H1 (cell line): Measurements from ENCODE around the gene FSIP1. TPM values are rescaled to one million over a fixed set of nuclear protein-coding genes. Genes with fewer than 3 reads are reported as not detected.

ENCODE experiments used
- CTCF ChIA-PET: fragments of 300-600 bp; sonication (Branson Sonifier 250); formaldehyde crosslinking; loops from one replicate; lab custom pipeline; 2021; ENCODE audit not compliant: partially characterized antibody; lab: Charles Lee
- POLR2A ChIA-PET: fragments of 300-600 bp; sonication (Branson Sonifier 250); formaldehyde crosslinking; loops from one replicate; lab custom pipeline; 2021; ENCODE audit warnings: inconsistent platforms; ENCODE audit not compliant: partially characterized antibody; lab: Charles Lee
- DNase-seq, 2 experiments: peaks; one replicate each; pipeline versions ENCODE4 v3.0.0 to v3.0.0-alpha.2; 2010 to 2022; ENCODE audit warnings: low spot score in 2 of 2, low read depth in 1 of 2, mixed read lengths in 1 of 2
- FAIRE-seq: peaks from 2 replicates; lab custom pipeline; 2011; peaks lifted over from hg19 to GRCh38; lab: Jason Lieb, UNC
- H2AFZ ChIP-seq: 2 replicates; pipeline ENCODE4 v1.8.1; 2012; ENCODE audit warnings: low read length, inconsistent platforms
- H2AK5ac ChIP-seq: 2 replicates; pipeline ENCODE4 v1.6.1; 2013; ENCODE audit warnings: low read depth, low read length
- H2BK120ac ChIP-seq: replicated peaks from 2 replicates; pipeline ENCODE3; 2013; ENCODE audit warnings: low read depth, low read length, inconsistent platforms
- H2BK12ac ChIP-seq: 2 replicates; pipeline ENCODE4 v1.6.1; 2013; ENCODE audit warnings: low read depth, low read length
- H2BK15ac ChIP-seq: 2 replicates; pipeline ENCODE4 v1.6.1; 2013; ENCODE audit warnings: low read length
- H2BK20ac ChIP-seq: 2 replicates; pipeline ENCODE4 v1.6.1; 2013; ENCODE audit warnings: low read length
- H2BK5ac ChIP-seq: 2 replicates; pipeline ENCODE4 v1.6.1; 2013; ENCODE audit warnings: low read depth, low read length
- H3K14ac ChIP-seq: 2 replicates; pipeline ENCODE4 v1.6.1; 2013; ENCODE audit warnings: inconsistent platforms; ENCODE audit not compliant: insufficient read length
- H3K18ac ChIP-seq: 2 replicates; pipeline ENCODE4 v1.6.1; 2013; ENCODE audit warnings: low read length; ENCODE audit errors: extremely low read depth
- H3K23ac ChIP-seq: 2 replicates; pipeline ENCODE4 v1.6.1; 2013; ENCODE audit warnings: inconsistent platforms; ENCODE audit not compliant: insufficient read length
- H3K23me2 ChIP-seq: 2 replicates; pipeline ENCODE4 v1.6.1; 2013; ENCODE audit warnings: low read depth, low read length
- H3K27ac ChIP-seq: 2 replicates; pipeline ENCODE4 v1.6.1; 2011; ENCODE audit warnings: low read depth, low read length, inconsistent platforms
- H3K27me3 ChIP-seq, 4 experiments: replicated peaks in 1 of 4; 1 replicate in 1 of 4; 2 replicates in 3 of 4; pipeline versions ENCODE4 v1.6.1 to v1.8.1; 2011 to 2013; ENCODE audit warnings: low read length in 3 of 4, mild to moderate bottlenecking in 3 of 4, inconsistent platforms in 2 of 4, mixed read lengths in 2 of 4, moderate library complexity in 1 of 4; ENCODE audit not compliant: control insufficient read depth in 3 of 4, insufficient read depth in 3 of 4; ENCODE audit errors: extremely low read depth in 1 of 4
- H3K36me3 ChIP-seq, 4 experiments: 2 replicates each; pipeline versions ENCODE4 v1.6.1 to v1.8.1; 2011 to 2013; ENCODE audit warnings: mild to moderate bottlenecking in 4 of 4, low read length in 3 of 4, moderate library complexity in 2 of 4, control low read depth in 1 of 4, inconsistent platforms in 1 of 4; ENCODE audit not compliant: insufficient read depth in 4 of 4, control insufficient read depth in 2 of 4
- H3K4ac ChIP-seq: replicated peaks from 2 replicates; pipeline ENCODE3; 2013; ENCODE audit warnings: low read length, low read depth, mixed read lengths, inconsistent platforms; ENCODE audit not compliant: insufficient read length
- H3K4me1 ChIP-seq, 4 experiments: replicated peaks in 1 of 4; 1 replicate in 1 of 4; 2 replicates in 3 of 4; pipeline versions ENCODE4 v1.6.1 to v1.8.1; 2011 to 2013; ENCODE audit warnings: low read length in 3 of 4, inconsistent platforms in 2 of 4, mixed read lengths in 1 of 4; ENCODE audit not compliant: insufficient read depth in 4 of 4, control insufficient read depth in 3 of 4
- H3K4me2 ChIP-seq, 2 experiments: 2 replicates each; pipeline versions ENCODE4 v1.6.1 to v1.8.1; 2011 to 2013; ENCODE audit warnings: low read depth in 2 of 2, low read length in 2 of 2, control low read depth in 1 of 2, inconsistent platforms in 1 of 2, mild to moderate bottlenecking in 1 of 2; ENCODE audit not compliant: insufficient read depth in 1 of 2
- H3K4me3 ChIP-seq, 4 experiments: fragments of 200-600, 300-600 bp in 1 of 4; sonication (generic), shearing (Covaris generic), sonication (Bioruptor Twin) in 1 of 4; 2 replicates each; pipeline versions ENCODE4 v1.5.1 to v1.8.1; 2011 to 2016; ENCODE audit warnings: low read length in 4 of 4, low read depth in 3 of 4, control low read depth in 2 of 4, inconsistent platforms in 2 of 4, mild to moderate bottlenecking in 2 of 4, mixed read lengths in 1 of 4, moderate library complexity in 1 of 4; ENCODE audit not compliant: insufficient read depth in 2 of 4; ENCODE audit errors: extremely low read depth in 1 of 4
- H3K56ac ChIP-seq: replicated peaks from 2 replicates; pipeline ENCODE3; 2013; ENCODE audit warnings: low read depth, mild to moderate bottlenecking, mixed read lengths, low read length, inconsistent platforms; ENCODE audit not compliant: insufficient read length
- H3K79me1 ChIP-seq: 2 replicates; pipeline ENCODE4 v1.6.1; 2013; ENCODE audit warnings: low read depth, low read length, control low read depth
- H3K79me2 ChIP-seq, 2 experiments: 2 replicates each; pipeline versions ENCODE4 v1.6.1 to v1.8.1; 2012 to 2013; ENCODE audit warnings: low read length in 2 of 2, mild to moderate bottlenecking in 2 of 2, inconsistent platforms in 1 of 2; ENCODE audit not compliant: insufficient read depth in 2 of 2, control insufficient read depth in 1 of 2
- H3K9ac ChIP-seq, 4 experiments: replicated peaks in 1 of 4; 1 replicate in 1 of 4; 2 replicates in 3 of 4; pipeline versions ENCODE4 v1.6.1 to v1.8.1; 2011 to 2013; ENCODE audit warnings: low read depth in 3 of 4, low read length in 3 of 4, control low read depth in 2 of 4, mild to moderate bottlenecking in 2 of 4, moderate library complexity in 2 of 4, inconsistent platforms in 1 of 4; ENCODE audit errors: extremely low read depth in 1 of 4
- H3K9me3 ChIP-seq, 2 experiments: 2 replicates each; pipeline versions ENCODE4 v1.6.1 to v1.8.1; 2012 to 2013; ENCODE audit warnings: mild to moderate bottlenecking in 2 of 2, moderate library complexity in 2 of 2, control low read depth in 1 of 2, inconsistent platforms in 1 of 2, low read depth in 1 of 2, low read length in 1 of 2, mixed read lengths in 1 of 2; ENCODE audit not compliant: insufficient read depth in 2 of 2
- H4K20me1 ChIP-seq, 2 experiments: replicated peaks in 1 of 2; 2 replicates each; pipeline versions ENCODE3 to v1.8.1; 2011 to 2013; ENCODE audit warnings: inconsistent platforms in 2 of 2, low read length in 2 of 2, mild to moderate bottlenecking in 1 of 2; ENCODE audit not compliant: insufficient read depth in 2 of 2, control insufficient read depth in 1 of 2
- H4K5ac ChIP-seq: 2 replicates; pipeline ENCODE4 v1.6.1; 2013; ENCODE audit warnings: low read length, low read depth, mixed read lengths, inconsistent platforms; ENCODE audit not compliant: insufficient read length
- H4K8ac ChIP-seq: 2 replicates; pipeline ENCODE4 v1.8.0; 2013; ENCODE audit warnings: mild to moderate bottlenecking, moderate library complexity, low read length, inconsistent platforms; ENCODE audit not compliant: insufficient read depth; ENCODE audit errors: extremely low read depth
- H4K91ac ChIP-seq: replicated peaks from 2 replicates; pipeline ENCODE3; 2013; ENCODE audit warnings: low read length, mixed read lengths, inconsistent platforms; ENCODE audit not compliant: insufficient read length
- CHD1 ChIP-seq: IDR thresholded peaks from 2 replicates; pipeline ENCODE4 v1.6.1; 2012; ENCODE audit warnings: low read depth, low read length, improper control_type of control experiment
- CTCF ChIP-seq, 3 experiments: IDR thresholded peaks; 1 replicate in 2 of 3; 2 replicates in 1 of 3; pipeline versions ENCODE4 v1.5.1 to v1.6.1; 2011; ENCODE audit warnings: low read length in 3 of 3, mild to moderate bottlenecking in 3 of 3, inconsistent platforms in 2 of 3, low read depth in 1 of 3, moderate library complexity in 1 of 3; ENCODE audit not compliant: insufficient read depth in 1 of 3; ENCODE audit errors: control extremely low read depth in 1 of 3
- MAX ChIP-seq: IDR thresholded peaks from 2 replicates; pipeline ENCODE4 v1.6.1; 2012; ENCODE audit warnings: inconsistent platforms
- NRF1 ChIP-seq: IDR thresholded peaks from 2 replicates; pipeline ENCODE4 v1.6.1; 2011; ENCODE audit warnings: mild to moderate bottlenecking, low read depth, low read length, improper control_type of control experiment
- RBBP5 ChIP-seq: IDR thresholded peaks from 2 replicates; pipeline ENCODE4 v1.7.1; 2012; ENCODE audit warnings: low read depth, mild to moderate bottlenecking, inconsistent platforms, low read length, moderate library complexity, borderline replicate concordance
- RFX5 ChIP-seq: IDR thresholded peaks from 2 replicates; pipeline ENCODE4 v1.6.1; 2011; ENCODE audit warnings: low read depth, low read length, improper control_type of control experiment, borderline replicate concordance
- SP2 ChIP-seq: IDR thresholded peaks from 2 replicates; pipeline ENCODE4 v1.6.1; 2012; ENCODE audit warnings: mild to moderate bottlenecking, low read length, inconsistent platforms
- WGBS, 2 experiments: shearing (Covaris generic) in 1 of 2; methylation state at CpG; one replicate each; pipeline versions ENCODE4 v1.1.6 to v1.1.7; 2013 to 2015; ENCODE audit warnings: low lambda C conversion rate in 2 of 2, mixed read lengths in 2 of 2, inconsistent platforms in 1 of 2, low coverage in 1 of 2, missing lambda C conversion rate in 1 of 2; ENCODE audit not compliant: insufficient replicate concordance in 2 of 2, insufficient coverage in 1 of 2, insufficient read length in 1 of 2; ENCODE audit errors: extremely low coverage in 1 of 2, missing lambda C conversion rate in 1 of 2; 5-methylcytosine and 5-hydroxymethylcytosine counted together
- polyA plus RNA-seq, 7 experiments: library from polyadenylated mRNA; depleted of rRNA in 3 of 7; stranded (reverse) in 5 of 7; unstranded in 2 of 7; fragments of >200 nt in 5 of 7; fragments of 200-250 nt in 2 of 7; gene quantifications; 1 replicate in 5 of 7; 2 replicates in 1 of 7; 4 replicates in 1 of 7; pipeline versions ENCODE4 v1.2.1 to v1.2.3, GENCODE V29; 2011 to 2013; ENCODE audit warnings: missing spikeins in 2 of 7, mixed read lengths in 2 of 7
- total RNA-seq: library from RNA; stranded (reverse); fragmentation: NEBNext Ultra II Directional; extraction: Animal tissue kit (Norgen Biotek cat#: 25700); gene quantifications from 2 replicates; pipeline ENCODE4 v1.2.1, GENCODE V29; 2021

The FSIP1 gene
- total and polyA plus RNA-seq, 2 of the 8 experiments (the other 6 are each of a cell fraction or from before 2014, with no cell fraction given) = 0.18 to 1.3 TPM

- Histone ChIP-seq H2BK120ac (no peak overlapping the region), H4K8ac (no peak overlapping the region), H4K91ac (no peak overlapping the region), H3K36me3 (no peaks in the 10 kb centered on the region), H4K5ac (no peak overlapping the region), H2BK20ac (no peak overlapping the region), H3K18ac (no peak overlapping the region), H2AK5ac (no peak overlapping the region), H3K14ac (no peak overlapping the region), H3K4me3 (no peak overlapping the region), H3K79me2 (no peaks in the 10 kb centered on the region), H3K79me1 (no peaks in the 10 kb centered on the region), H3K27ac (no peak overlapping the region), H2BK5ac (no peak overlapping the region), H2BK12ac (no peak overlapping the region), H2AFZ (no peak overlapping the region), H3K4me2 (no peak overlapping the region), H3K27me3 (no peaks in the 10 kb centered on the region), H3K56ac (no peak overlapping the region), H3K4ac (no peak overlapping the region), H2BK15ac (no peak overlapping the region), H4K20me1 (no peaks in the 10 kb centered on the region), H3K9me3 (no peaks in the 10 kb centered on the region), H3K9ac (no peak overlapping the region), H3K4me1 (peaks cover 0 to 7% (median 2%) of the 10 kb centered on the region in 4 experiments; a peak in 3 of 7 replicates), H3K23me2 (no peaks in the 10 kb centered on the region), H3K23ac (no peak overlapping the region)
- WGBS, 2 experiments = 79% methylated on average over 1 of the region's 1 CpG; no CpG with 5 or more reads in 1 of the 2 experiments
- CTCF ChIA-PET = interaction anchor here (1.5 kb wide), 1 partner anchor 12 kb away, joined by 4 read pairs; no protein-coding TSS in a partner anchor
- FAIRE-seq (no peak), DNase-seq (no peak)
- TF ChIP-seq RFX5 (no peak), SP2 (no peak), CHD1 (no peak), MAX (no peak), RBBP5 (no peak), NRF1 (no peak), CTCF (IDR thresholded peaks at IDR 0.05; ENCODE audit: control extremely low read depth in 1 of 3, insufficient read depth in 1 of 3, low read depth in 1 of 3, low read length in 3 of 3) (no peak)
- POLR2A ChIA-PET = no interaction called here
These were observed 144.6 kb downstream of the FSIP1 start for GRCh38 chr15:39638041-39638440.
